HCT116 (cell line): Measurements from ENCODE around the gene TPGS1. TPM values are rescaled to one million over a fixed set of nuclear protein-coding genes. Genes with fewer than 3 reads are reported as not detected.

Experiments
- ATAC-seq: fragments of 200-7000 bp; cut with Tn5 transposase; 2 replicates; pipeline ENCODE4 v1.9.1; 2020; ENCODE audit warnings: mild to moderate bottlenecking, moderate library complexity
- BruUV-seq: library from RNA; stranded (reverse); fragments of 400-500 nt; replicated peaks from 2 replicates; lab custom pipeline; 2021; lab: Mats Ljungman, UMichigan
- CTCF ChIA-PET: fragments of 300-600 bp; sonication (Branson Sonifier 250); formaldehyde crosslinking; loops from one replicate; lab custom pipeline; 2021; ENCODE audit warnings: antibody characterized with exemption; lab: Charles Lee
- POLR2A ChIA-PET: fragments of 300-600, 350-600 bp; sonication (Branson Sonifier 250); formaldehyde crosslinking; loops from one replicate; lab custom pipeline; 2021; ENCODE audit warnings: antibody characterized with exemption; lab: Charles Lee
- RAD21 ChIA-PET, 2 experiments: fragments of 300-600 bp; sonication (Branson Sonifier 250); formaldehyde crosslinking; loops; one replicate each; lab custom pipeline; 2023; ENCODE audit warnings: low total read pairs in 2 of 2; ENCODE audit not compliant: uncharacterized antibody in 2 of 2, unreplicated experiment in 2 of 2, low non-redundant PET in 1 of 2; lab: Charles Lee
- DNase-seq: peaks from one replicate; pipeline ENCODE4 v3.0.0-alpha.2; 2010; ENCODE audit warnings: low read depth, low spot score
- H2AFZ ChIP-seq: fragments of 200-600 bp; shearing (Covaris generic), sonication (generic); 2 replicates; pipeline ENCODE4 v1.6.1; 2017; ENCODE audit warnings: low read depth, mixed run types, mixed read lengths, antibody characterized with exemption, low read length; ENCODE audit not compliant: poor library complexity, severe bottlenecking
- H3K27ac ChIP-seq: 2 replicates; pipeline ENCODE4 v1.5.1; 2012; ENCODE audit warnings: low read depth, low read length
- H3K27me3 ChIP-seq: fragments of 200-600 bp; sonication (generic); 2 replicates; pipeline ENCODE4 v1.6.1; 2016; ENCODE audit warnings: mixed run types, low read length, mixed read lengths; ENCODE audit not compliant: insufficient read depth
- H3K36me3 ChIP-seq, 2 experiments: fragments of 200-500 bp in 1 of 2; fragments of 200-600 bp in 1 of 2; sonication (Bioruptor generic) in 1 of 2; sonication (generic) in 1 of 2; 2 replicates each; pipeline versions ENCODE4 v1.5.1 to v1.6.1; 2014 to 2016; ENCODE audit warnings: low read length in 2 of 2, inconsistent platforms in 1 of 2, mixed read lengths in 1 of 2, mixed run types in 1 of 2; ENCODE audit not compliant: insufficient read depth in 2 of 2, control insufficient read depth in 1 of 2
- H3K4me1 ChIP-seq, 2 experiments: fragments of 200-600 bp in 1 of 2; sonication (generic) in 1 of 2; 2 replicates each; pipeline versions ENCODE4 v1.5.1 to v1.6.1; 2012 to 2017; ENCODE audit warnings: low read length in 2 of 2, inconsistent platforms in 1 of 2, mild to moderate bottlenecking in 1 of 2, mixed read lengths in 1 of 2, mixed run types in 1 of 2, moderate library complexity in 1 of 2; ENCODE audit not compliant: insufficient read depth in 2 of 2, control insufficient read depth in 1 of 2
- H3K4me2 ChIP-seq: fragments of 200-600 bp; sonication (generic); 2 replicates; pipeline ENCODE4 v1.6.1; 2017; ENCODE audit warnings: mixed run types, low read length, mixed read lengths
- H3K4me3 ChIP-seq, 2 experiments: fragments of 200-600 bp in 1 of 2; sonication (generic) in 1 of 2; replicated peaks in 1 of 2; 2 replicates each; pipeline ENCODE4 v1.5.1; 2011 to 2016; ENCODE audit warnings: low read length in 2 of 2, control low read depth in 1 of 2, low read depth in 1 of 2, mild to moderate bottlenecking in 1 of 2, mixed read lengths in 1 of 2, mixed run types in 1 of 2
- H3K79me2 ChIP-seq: fragments of 200-600 bp; sonication (generic); 2 replicates; pipeline ENCODE4 v1.6.1; 2017; ENCODE audit warnings: mild to moderate bottlenecking, mixed run types, low read length, moderate library complexity, mixed read lengths; ENCODE audit not compliant: insufficient read depth
- H3K9ac ChIP-seq: fragments of 200-600 bp; sonication (generic); 2 replicates; pipeline ENCODE4 v1.6.1; 2016; ENCODE audit warnings: low read length, mixed read lengths
- H3K9me2 ChIP-seq: fragments of 200-600 bp; sonication (generic), shearing (Covaris generic); 2 replicates; pipeline ENCODE4 v1.6.1; 2017; ENCODE audit warnings: mixed run types, mild to moderate bottlenecking, moderate library complexity; ENCODE audit not compliant: insufficient read depth
- H3K9me3 ChIP-seq, 2 experiments: fragments of 200-500 bp in 1 of 2; fragments of 200-600 bp in 1 of 2; sonication (Bioruptor generic) in 1 of 2; sonication (generic) in 1 of 2; 2 replicates each; pipeline ENCODE4 v1.6.1; 2014 to 2017; ENCODE audit warnings: low read length in 2 of 2, mixed read lengths in 2 of 2, inconsistent platforms in 1 of 2, low read depth in 1 of 2, mild to moderate bottlenecking in 1 of 2, mixed run types in 1 of 2, moderate library complexity in 1 of 2; ENCODE audit not compliant: control insufficient read depth in 1 of 2, insufficient read depth in 1 of 2
- H4K20me1 ChIP-seq: fragments of 200-600 bp; sonication (generic), shearing (Covaris generic); 2 replicates; pipeline ENCODE4 v1.6.1; 2017; ENCODE audit warnings: mixed run types, mild to moderate bottlenecking, moderate library complexity; ENCODE audit not compliant: insufficient read depth
- ATF3 ChIP-seq: IDR thresholded peaks from 2 replicates; pipeline ENCODE4 v1.6.1; 2012
- CEBPB ChIP-seq: IDR thresholded peaks from 2 replicates; pipeline ENCODE4 v1.6.1; 2012; ENCODE audit warnings: low read depth
- CTCF ChIP-seq, 3 experiments: fragments of 200-600 bp in 1 of 3; sonication (generic) in 1 of 3; IDR thresholded peaks in 2 of 3; conservative IDR thresholded peaks in 1 of 3; 2 replicates each; pipeline ENCODE4 v1.5.1; 2012 to 2017; ENCODE audit warnings: low read depth in 2 of 3, low read length in 2 of 3, antibody characterized with exemption in 1 of 3, borderline replicate concordance in 1 of 3, control low read depth in 1 of 3, mild to moderate bottlenecking in 1 of 3, mixed read lengths in 1 of 3, mixed run types in 1 of 3, moderate library complexity in 1 of 3; ENCODE audit not compliant: insufficient read depth in 1 of 3
- EGR1 ChIP-seq: IDR thresholded peaks from 2 replicates; pipeline ENCODE4 v1.6.1; 2012; ENCODE audit warnings: low read depth
- POLR2AphosphoS5 ChIP-seq: IDR thresholded peaks from 2 replicates; pipeline ENCODE4 v1.6.1; 2011; ENCODE audit warnings: mild to moderate bottlenecking, low read depth, low read length, moderate library complexity
- RAD21 ChIP-seq: IDR thresholded peaks from 2 replicates; pipeline ENCODE4 v1.6.1; 2012; ENCODE audit warnings: low read depth, mild to moderate bottlenecking
- REST ChIP-seq: IDR thresholded peaks from 2 replicates; pipeline ENCODE4 v1.6.1; 2012; ENCODE audit warnings: low read depth
- ZBTB33 ChIP-seq: IDR thresholded peaks from 2 replicates; pipeline ENCODE4 v1.6.1; 2011; ENCODE audit warnings: mild to moderate bottlenecking, low read length, moderate library complexity; ENCODE audit not compliant: insufficient replicate concordance; ENCODE audit errors: extremely low read depth
- intact Hi-C: fragments of 100-400 bp; cut with micrococcal nuclease; formaldehyde crosslinking; loops from 2 replicates; pipeline ENCODE4 v1.10.0; 2022
- total RNA-seq: library from RNA; stranded (reverse); gene quantifications from one replicate; pipeline ENCODE4 v1.2.1, GENCODE V29; 2021; ENCODE audit not compliant: unreplicated experiment

TPGS1 gene
- total RNA-seq, 1 experiment from 2014 or later = 19.1 TPM

- ChIA-PET POLR2A (no interaction called here), RAD21 (no interaction called here), CTCF (no interaction called here)
- Histone ChIP-seq H3K27ac (no peak overlapping the region; the same call in 1 of the 2 replicates), H3K4me2 (no peak overlapping the region), H3K79me2 (no peaks in the 10 kb centered on the region), H3K4me1 (peaks cover 8 to 21% of the 10 kb centered on the region in 2 experiments), H2AFZ (no peak overlapping the region), H3K36me3 (no peaks in the 10 kb centered on the region), H3K27me3 (no peaks in the 10 kb centered on the region), H3K9me2 (no peaks in the 10 kb centered on the region), H3K9me3 (no peaks in the 10 kb centered on the region; a peak in 1 of 4 replicates), H3K9ac (no peak overlapping the region), H4K20me1 (no peaks in the 10 kb centered on the region), H3K4me3 (no peak overlapping the region)
- ATAC-seq (no peak), DNase-seq (no peak)
- no peak for TF ChIP-seq ATF3
- no TSS peak for BruUV-seq
- intact Hi-C loops = no loop called here
Observed at GRCh38 chr19:492091-492531, 15.2 kb upstream of the TPGS1 start.

- DNase-seq = no peak
- Histone ChIP-seq H3K36me3 (no peaks in the 10 kb centered on the region), H3K4me3 (no peak overlapping the region), H3K79me2 (no peaks in the 10 kb centered on the region), H2AFZ (no peak overlapping the region), H3K9ac (no peak overlapping the region), H3K4me1 (peaks cover 5 to 16% of the 10 kb centered on the region in 2 experiments), H4K20me1 (no peaks in the 10 kb centered on the region), H3K9me2 (no peaks in the 10 kb centered on the region), H3K27ac (no peak overlapping the region; the same call in 1 of the 2 replicates), H3K9me3 (no peaks in the 10 kb centered on the region; a peak in 1 of 4 replicates), H3K4me2 (no peak overlapping the region), H3K27me3 (no peaks in the 10 kb centered on the region)
- no TSS peak for BruUV-seq
- TF ChIP-seq CEBPB (no peak), EGR1 (no peak), ATF3 (no peak), ZBTB33 (no peak), RAD21 (no peak), POLR2AphosphoS5 (no peak), CTCF (IDR thresholded peaks at IDR 0.05 in 2 of 3, conservative IDR thresholded peaks at IDR 0.05 in 1 of 3; ENCODE audit: borderline replicate concordance in 1 of 3, insufficient read depth in 1 of 3, low read depth in 2 of 3, low read length in 2 of 3) (no peak), REST (no peak)
- CTCF ChIA-PET = interaction anchor here (2.6 kb wide), 1 partner anchor 13 kb away, joined by 29 read pairs; the partner anchor contains the start of gene TPGS1
- RAD21 ChIA-PET = no interaction called here
- no peak for ATAC-seq
- intact Hi-C loops = no loop called here
- POLR2A ChIA-PET = no interaction called here
Observed at GRCh38 chr19:493391-494170, 13.7 kb upstream of the TPGS1 start.
